Fibroblast of skin of right quadriceps (primary cell): ENCODE measurements around the gene NDOR1.
"Not testable (repeated sequence)": the region's sequence is repeated elsewhere in the genome, so short reads cannot be mapped to it uniquely, and the experiment has no call there.

Experiments
- DNase-seq: peaks from one replicate; pipeline ENCODE4 v3.0.0-alpha.2; 2013

Gene NDOR1

DNA sequence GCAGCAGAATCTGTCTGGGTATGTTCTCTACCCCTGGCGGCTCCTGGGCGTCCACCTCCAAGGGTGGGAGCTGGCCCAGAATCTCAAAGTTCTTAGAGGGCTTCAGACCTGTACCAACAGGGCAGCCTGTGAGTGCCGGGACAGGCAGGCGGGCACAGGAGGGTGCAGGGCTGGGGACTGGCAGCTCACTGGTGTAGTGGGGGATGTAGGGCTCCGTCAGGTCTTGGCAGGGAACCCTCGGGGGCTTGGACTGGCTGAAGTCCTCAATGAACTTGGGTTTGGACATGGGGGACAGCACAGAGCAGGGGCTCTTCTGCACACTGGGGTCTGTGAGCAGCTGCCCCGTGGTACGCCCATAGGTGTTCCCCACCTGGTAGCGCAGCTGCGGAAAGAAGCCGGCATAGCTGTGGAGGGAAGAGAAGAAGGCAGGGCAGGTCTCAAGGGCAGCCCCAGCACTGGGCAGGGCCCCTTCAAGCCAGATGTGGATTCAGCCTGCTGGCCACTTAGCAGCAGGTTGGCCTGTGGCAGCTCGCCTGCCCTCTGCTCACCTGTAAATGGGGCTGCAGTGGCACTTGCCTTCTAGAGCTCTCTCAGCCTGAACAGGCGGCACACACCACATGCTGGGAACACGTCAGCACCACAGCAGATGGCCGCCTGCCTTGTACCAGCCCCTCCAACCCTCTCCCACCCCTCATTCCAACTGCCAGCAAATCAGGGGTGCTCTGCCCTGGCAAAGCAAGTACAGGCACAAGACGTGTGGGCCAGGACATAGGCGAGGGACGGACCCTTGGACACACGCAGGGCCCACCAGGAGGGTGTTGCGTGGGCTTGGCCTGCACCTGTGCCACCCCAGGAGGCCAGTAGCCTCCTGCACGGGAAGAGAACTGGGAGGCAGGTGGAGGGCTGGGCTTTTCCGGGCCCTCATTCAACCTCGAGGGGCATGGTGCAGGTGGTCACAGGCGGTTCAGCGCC is 40.2 kb downstream of the NDOR1 start:
- DNase-seq, result no peak

DNA sequence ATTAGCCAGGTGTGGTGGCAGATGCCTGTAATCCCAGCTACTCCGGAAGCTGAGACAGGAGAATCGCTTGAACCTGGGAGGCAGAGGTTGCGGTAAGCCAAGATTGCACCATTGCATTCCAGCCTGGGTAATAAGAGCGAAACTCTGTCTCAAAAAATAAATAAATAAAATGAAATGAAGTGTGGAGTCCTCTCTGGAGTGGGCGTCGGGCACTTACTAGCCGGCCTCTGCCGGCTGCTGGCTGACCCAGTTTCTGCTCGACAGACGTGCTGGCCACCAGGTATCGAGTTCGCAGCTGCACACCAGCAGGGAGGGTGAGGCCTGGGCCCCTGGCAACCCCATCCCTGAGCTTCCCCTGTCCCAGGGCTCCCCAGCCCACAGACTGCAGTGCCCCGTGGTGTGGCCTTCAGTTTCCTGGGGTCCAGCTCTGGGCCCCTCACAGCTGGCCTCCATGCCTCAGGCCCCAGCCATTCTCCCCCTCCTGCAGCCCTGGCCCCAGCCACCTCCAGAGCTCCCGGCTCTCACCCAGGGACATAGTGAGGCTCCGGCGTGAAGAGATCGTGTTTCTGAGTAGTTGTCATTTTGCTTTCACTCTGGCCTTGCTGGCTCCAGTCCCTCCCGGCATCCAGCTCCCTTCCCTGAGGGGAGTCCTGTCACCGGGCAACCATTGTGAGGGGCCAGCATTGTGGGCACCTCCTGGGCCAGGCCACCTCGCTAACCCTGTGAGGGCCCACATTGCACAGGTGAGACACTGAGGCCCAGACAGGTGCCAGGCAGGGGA is 41.8 kb downstream of the NDOR1 start:
- DNase-seq, result no peak

DNA sequence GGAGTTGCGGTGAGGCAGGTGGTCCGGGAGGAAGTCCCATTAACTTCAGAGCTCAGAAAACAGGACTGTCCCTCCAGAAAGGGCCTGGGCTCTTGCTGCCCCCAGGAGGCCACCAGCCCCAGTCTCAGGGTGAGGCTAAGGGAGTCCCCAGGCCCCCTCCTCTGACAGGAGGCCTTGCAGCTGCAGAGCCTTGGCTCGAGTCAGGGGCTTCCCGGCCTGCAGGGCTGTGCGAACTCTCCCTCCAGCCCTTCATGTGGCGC is 42.3 kb downstream of the NDOR1 start:
- DNase-seq, result no peak

DNA sequence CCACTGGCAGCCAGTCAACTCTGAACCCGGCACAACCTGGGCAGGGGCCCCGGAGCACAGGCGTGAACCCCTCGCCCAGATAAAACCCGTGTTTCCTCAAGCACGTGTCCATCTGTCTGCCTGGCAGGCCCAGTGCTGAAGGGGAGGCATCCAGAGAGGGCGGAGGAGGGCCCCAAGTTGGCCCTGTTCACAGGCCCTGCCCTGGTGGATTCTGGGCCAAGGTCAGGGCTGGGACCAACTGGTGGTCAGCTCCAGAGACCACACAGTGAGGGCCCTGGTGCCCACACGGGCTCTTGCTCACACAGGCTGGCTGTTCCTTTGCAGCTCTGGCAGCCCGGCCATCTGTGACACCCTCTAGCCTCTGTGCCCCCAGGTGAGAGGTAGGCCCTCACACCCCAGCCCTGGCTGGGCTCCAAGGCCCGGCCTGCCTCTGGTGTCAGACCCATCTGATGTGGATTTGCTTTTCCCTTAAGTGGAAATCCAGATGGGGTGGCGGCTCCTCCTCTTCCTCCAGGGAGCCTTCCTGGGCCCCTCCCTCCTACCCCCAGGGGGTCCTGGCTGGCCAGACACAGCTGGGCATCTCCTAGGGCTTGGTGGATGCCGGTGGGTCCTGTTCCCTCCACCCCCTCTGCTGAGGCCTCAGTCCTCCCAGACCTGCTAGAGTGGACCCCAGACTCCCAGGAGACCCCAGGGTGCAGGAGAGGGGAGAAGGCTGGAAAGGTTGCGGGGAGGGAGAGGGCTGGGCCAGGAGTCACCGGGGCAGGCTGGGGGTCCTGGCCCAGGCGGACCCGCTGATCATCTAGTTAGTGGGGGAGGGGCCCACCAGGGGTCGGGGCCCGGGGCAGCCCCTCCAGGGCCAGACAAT is 45.1 kb downstream of the NDOR1 start:
- DNase-seq, result no peak

DNA sequence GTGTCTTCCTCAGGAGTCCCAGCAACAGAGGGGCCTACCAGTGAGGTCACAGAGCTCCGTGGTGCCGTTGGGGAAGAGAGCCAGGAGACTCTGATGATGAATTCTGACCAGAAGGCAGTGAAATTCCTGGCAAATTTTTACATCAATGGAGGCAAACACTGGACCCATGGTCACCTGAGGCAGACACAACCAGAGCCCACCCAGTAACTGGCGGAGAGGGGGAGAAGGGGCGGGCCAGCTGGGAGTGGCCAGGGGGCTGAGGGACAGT is 45.6 kb downstream of the NDOR1 start, which contains the start of gene STPG3:
STPG3 (plus strand) TSS at position 93 of the 268 bp plus-strand sequence; CDS start at position 94, 1 bp downstream.
- no peak for DNase-seq

DNA sequence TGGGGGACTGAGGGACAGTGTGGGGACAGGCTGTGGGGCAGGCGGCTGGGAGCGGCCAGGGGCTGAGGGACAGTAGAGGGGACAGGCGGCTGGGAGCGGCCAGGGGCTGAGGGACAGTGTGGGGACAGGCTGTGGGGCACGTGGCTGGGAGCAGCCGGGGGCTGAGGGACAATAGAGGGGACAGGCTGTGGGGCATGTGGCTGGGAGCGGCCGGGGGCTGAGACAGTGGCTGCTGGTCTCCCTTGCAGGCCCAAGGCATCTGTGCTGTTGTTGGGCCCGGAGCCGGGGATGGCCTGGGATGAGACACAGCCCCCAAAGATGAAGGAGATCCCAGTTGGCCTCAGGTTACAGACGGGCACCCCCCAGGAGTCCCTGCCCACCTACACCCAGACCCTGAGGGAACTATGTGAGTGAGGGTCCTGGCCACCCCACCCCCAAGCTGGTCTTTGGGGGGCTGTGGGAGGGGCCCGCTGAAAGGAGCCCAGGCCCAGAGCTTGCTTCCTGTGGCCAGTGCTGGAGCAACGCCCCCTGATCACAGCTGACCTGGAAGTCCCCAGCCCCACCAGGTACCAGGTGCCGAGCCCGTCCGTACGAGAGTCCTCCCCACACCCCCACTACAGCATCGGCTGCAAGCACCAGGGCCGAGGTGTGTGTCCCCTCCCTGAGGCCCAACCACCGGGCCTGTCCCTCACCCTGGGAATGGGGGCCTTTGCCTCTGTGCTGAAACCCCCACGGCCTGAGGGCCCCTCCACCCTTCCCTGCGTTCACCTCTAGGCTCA is 46.2 kb downstream of the NDOR1 start:
- DNase-seq, result no peak

DNA sequence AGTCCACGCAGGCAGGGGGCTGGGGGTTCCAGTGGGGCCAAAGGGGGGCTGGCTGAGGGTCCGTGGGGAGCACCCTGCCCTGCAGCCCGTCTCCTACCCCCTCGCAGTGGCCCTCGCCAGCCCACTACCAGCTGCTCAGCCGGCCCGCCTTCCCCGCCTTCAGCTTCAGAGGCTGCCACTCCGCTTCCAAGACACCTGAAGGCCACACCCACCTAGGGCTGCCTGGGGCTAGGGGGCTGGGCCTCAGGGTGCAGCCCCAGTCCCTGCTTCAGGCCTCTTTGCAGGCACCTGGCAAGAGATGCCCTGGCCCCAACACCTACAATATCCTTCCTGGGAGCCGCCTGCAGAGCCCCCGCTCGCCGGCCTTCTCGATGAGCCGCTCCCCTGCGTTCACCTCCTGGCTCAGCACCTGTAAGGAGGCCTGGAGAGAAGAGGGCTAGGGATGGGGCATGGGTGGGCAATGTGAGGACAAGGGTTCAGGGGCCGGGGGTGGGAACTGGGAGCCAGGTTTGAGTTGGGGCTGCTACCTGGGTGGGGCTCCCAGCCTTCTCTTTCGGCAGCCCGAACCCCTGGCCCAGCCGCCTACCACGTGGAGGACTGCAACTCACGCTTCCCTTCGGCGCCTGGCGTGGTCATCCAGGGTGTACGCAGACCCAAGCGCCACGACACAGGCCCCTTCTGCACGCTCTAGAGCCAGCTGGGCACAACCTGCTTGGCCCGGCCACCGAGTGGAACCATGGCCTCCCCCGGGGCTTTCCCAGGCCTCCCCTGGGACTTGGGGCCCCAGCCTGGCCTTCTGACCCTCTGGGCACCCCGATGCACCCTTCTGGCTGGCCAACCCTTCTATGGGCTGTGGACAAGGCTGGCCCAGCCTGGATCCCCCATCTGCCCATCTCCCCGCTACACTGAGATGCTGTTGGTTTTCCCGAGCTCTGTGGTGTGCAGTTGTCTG is 47.3 kb downstream of the NDOR1 start:
- no peak for DNase-seq

DNA sequence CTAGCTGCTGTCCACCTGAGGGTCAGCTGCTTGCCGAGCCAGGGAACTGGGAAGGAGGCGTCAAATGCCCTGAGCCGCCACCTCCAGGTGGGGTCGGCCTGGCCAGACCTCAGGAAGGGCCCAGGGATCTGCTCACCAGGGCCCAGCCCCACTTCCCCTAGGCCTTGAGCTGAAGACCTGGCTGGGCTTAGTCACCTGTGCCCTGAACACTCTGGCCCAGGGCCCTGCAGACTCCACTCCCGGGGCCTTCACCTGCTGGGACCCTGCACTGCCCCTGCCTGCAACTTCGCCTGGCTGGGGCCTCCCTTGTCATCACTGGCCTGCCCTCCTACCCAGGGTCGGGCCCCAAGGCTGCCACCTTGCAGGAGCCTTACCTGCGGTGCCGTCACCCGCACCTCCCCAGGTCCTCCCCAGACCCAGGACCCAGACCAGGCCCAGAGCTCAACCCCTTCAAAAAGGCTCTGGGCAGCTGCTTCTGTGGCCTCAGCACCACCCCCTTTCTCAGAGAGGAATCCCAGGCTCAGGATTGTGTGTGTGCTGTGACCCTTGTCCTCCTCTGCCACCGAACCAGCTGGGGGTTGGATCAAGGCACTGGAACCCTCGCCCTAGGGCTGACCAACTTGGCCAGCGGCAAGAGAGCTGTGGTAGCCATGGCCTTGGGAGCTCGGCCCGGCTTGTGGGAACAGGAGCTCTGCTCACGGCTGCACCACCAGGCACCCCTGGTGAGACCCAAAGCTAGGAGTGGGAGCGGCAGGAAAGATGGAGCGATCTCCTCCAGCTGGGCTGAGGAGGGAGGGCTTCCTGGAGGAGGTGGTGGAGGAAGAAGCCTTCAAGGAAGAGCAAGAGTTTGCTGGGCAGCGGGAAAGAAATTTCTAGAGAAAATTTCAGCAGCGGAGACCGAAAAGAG is 48.5 kb downstream of the NDOR1 start:
- no peak for DNase-seq

DNA sequence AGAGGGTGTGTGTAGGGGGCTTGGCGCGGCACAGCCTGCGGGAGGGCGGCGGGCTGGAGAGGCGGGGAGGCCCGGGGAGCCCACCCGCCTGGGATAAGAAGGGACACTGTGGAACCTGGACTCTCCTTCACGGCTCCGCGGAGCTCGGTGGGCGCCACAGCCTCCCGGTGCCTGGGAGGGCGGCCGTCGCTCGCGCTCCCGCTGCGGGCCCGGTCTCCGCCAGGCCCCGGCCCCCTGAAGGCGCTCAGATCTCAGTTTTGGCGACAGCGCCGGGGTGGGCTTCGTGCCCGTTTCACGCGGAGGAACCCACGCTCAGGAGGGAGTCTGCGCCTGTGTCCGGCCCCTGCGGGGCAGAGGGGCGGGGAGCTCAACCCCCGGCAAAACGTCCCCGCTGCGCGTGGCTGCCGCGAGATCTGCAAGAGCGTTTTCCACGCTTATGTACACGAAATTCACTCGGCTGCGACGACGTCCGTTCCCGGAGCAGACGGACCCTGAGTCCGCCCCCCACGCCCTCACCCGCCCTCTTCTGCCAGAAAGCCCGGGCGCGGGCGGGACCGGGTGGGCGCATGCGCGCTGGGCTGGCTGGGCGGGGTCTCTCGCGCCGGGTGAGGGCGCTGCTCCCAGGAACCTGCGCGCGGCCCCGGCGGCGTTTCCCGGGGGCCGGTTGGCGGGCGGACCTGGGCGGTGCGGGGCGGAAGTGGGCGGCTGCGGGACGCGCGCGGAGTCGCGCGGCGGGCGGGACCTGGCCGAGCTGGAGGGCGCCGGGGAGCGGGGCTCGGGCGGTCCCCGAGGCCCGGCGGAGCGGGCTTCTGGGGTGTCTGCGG is 49.3 kb downstream of the NDOR1 start, which contains the start of gene NELFB:
NELFB (plus strand) TSS at position 704 of the 824 bp plus-strand sequence.
- DNase-seq, result peak; percentile 86

DNA sequence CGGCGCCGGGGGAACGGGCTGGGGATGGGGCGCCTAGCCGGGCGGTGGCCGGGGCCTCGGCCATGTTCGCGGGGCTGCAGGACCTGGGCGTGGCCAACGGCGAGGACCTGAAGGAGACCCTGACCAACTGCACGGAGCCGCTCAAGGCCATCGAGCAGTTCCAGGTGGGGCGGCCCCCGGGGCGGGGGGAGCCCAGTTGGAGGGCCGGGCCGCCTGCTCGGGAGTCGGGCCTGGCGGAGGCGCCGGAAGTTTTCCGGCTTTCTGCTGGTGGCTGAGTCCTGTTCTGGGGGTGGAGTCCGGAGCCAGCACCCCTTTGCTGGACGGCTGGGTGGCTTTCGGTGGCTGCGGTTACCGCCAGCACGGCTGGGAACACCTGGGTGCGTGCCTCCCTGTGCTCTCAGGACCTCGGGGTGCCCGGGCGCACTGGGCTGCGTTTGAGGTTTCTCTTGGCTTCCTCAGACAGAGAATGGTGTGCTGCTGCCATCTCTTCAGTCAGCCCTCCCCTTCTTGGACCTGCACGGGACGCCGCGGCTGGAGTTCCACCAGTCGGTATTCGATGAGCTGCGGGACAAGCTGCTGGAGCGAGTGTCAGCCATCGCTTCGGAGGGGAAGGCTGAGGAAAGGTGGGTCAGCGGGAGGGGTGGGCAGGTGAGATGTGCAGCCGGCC is 50.1 kb downstream of the NDOR1 start:
- DNase-seq, result peak; percentile 28

DNA sequence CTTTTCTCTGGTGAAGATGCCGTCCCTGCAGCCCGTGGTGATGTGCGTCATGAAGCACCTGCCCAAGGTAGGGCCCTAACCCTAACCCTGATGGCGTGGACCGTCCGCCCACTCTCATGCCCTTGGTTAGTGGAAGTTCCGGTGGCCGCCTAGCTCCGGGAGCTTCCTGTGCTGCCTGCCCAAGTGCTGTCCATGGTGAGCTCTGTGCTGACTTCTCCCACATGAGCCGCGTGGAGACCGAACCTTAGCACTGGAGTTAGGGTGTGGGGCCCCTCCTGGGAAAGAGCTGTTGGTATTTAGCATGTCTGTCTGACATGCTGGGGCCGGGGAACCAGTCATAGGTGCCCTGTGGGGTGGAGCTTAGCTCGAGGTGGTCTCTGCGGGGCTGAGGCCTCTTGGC is 50.9 kb downstream of the NDOR1 start:
- DNase-seq, result no peak

DNA sequence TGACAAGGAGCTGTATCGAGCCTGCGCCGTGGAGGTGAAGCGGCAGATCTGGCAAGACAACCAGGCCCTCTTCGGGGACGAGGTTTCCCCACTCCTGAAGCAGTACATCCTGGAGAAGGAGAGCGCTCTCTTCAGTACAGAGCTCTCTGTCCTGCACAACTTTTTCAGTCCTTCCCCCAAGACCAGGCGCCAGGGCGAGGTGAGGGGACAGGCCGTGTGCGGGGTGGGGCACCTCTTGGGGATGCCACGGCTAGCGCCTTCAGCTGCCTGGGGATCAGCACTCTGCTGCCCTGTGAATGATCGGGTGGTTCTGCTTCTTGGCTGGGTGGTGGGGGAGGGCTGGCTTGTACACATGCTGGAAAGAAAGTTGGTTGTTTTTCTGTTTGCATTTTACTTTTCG is 51.4 kb downstream of the NDOR1 start:
- DNase-seq, result no peak

DNA sequence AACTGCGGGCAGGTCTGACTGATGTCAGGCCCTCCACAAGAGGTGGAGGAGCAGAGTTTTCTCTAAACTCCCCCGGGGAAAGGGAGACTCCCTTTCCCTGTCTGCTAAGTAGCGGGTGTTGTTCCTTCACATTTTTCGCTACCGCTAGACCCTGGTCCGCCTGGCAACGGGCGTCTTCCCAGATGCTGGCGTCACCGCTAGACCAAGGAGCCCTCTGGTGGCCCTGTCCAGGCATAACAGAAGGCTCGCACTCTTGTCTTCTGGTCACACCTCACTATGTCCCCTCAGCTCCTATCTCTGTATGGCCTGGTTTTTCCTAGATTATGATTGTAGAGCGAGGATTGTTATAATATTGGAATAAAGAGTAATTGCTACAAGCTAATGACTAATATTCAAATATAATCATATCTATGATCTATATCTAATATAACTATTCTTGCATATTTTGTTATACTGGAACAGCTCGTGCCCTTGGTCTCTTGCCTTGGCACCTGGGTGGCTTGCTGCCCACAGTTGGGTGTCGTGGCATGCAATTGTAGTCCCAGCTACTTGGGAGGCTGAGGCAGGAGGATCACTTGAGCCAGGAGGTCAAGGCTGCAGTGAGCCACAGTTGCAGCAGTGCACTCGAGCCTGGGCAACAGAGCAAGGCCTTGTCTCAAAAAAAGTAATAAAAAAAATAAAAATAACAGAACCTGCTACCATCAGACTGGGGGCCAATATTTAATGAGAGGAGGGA is 56.8 kb downstream of the NDOR1 start:
- DNase-seq, result not testable (repeated sequence)

DNA sequence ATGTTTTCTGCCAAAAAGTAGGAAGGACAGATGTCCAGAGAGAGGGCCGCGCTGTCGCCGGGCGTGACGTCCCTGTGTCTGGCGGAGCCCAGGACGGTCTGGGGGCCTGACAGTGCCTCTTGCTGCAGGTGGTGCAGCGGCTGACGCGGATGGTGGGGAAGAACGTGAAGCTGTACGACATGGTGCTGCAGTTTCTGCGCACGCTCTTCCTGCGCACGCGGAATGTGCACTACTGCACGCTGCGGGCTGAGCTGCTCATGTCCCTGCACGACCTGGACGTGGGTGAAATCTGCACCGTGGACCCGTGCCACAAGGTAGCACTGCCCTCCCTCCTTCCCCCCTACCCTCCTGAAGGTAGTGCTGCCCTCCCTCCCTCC is 57.4 kb downstream of the NDOR1 start:
- DNase-seq, result no peak

DNA sequence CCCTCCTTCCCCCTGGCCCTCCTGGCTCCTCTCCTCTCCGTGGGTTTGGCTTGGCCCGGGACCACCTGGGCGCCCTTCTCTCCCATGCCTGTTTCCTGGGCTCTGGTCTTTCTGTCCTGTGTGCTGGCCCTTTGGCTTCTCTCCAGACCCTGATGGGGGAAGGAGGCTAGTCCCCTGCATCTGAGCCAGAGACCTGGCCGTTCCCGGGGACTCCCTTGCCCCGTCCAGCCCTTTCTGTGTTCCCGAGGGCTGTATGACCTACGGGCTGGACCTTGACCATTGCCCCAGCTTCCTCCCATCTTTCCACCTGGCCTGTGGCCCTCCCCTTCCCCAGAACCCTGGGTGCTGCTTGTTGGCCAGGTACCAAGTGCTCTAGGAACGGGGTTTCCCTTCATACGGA is 58.0 kb downstream of the NDOR1 start:
- DNase-seq, result no peak

DNA sequence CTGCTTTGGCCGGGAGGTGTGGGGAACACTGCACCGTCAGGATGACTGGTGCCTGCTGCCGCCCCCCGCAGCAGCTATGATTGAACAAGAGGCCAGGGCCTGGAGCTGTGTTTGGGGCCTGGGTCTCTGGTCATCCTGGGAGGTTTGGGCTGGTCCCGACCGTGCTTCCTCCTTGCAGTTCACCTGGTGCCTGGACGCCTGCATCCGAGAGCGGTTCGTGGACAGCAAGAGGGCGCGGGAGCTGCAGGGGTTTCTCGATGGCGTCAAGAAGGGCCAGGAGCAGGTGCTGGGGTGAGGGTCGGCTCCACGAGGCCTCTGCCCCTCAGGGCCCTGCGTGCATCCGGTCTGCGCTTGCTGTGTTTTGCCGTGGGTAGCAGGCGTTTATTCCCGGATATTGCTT is 58.6 kb downstream of the NDOR1 start:
- no peak for DNase-seq

DNA sequence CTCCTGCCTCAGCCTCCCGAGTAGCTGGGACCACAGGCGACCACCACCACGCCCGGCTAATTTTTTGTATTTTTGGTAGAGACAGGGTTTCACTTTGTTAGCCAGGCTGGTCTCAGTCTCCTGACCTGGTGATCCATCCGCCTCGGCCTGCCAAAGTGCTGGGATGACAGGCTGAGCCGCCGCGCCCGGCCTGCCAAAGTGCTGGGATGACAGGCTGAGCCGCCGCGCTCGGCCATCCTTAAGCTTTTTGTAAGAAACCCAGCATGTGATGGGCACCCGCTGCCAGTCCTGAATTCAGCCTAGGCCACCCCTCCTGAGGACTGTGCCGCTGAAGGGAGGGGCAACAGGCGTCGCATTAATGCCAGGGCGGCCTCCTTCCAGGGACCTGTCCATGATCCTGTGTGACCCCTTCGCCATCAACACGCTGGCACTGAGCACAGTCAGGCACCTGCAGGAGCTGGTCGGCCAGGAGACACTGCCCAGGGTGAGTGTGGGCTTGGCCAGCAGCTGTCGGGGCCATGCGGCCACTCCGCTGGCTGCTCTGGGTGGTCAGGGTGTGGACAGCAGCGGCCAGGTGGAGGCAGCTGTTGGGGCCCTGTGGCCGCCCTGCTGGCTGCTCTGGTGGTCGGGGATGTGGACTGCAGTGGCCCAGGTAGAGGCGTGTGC is 60.1 kb downstream of the NDOR1 start:
- DNase-seq, result no peak

DNA sequence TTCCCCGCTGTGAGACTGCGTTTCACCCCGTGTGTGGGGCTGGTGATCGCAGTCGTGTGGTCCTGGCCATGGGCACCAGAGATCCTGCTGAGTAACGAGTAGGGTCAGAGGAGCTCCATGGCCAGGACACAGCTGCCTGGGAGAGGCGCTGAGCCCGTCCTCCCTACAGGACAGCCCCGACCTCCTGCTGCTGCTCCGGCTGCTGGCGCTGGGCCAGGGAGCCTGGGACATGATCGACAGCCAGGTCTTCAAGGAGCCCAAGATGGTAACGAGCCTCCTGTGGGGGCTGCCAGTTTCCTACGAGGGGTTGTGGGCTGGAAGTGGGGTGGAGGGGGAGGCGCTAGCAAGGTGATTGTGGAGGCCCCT is 60.6 kb downstream of the NDOR1 start:
- no peak for DNase-seq
